Common myeloid progenitor, CD34-positive (primary cell): Measurements from ENCODE around the gene TIMM44.

Experiments
- CTCF ChIA-PET: fragments of 350-600 bp; sonication (Branson Sonifier 250); formaldehyde crosslinking; loops from one replicate; lab custom pipeline; 2021; ENCODE audit warnings: antibody characterized with exemption; lab: Charles Lee
- POLR2A ChIA-PET: fragments of 350-600 bp; sonication (Branson Sonifier 250); formaldehyde crosslinking; loops from one replicate; lab custom pipeline; 2021; ENCODE audit warnings: antibody characterized with exemption; lab: Charles Lee
- DNase-seq, 3 donors: peaks; one replicate each; pipeline versions ENCODE4 v3.0.0 to v3.0.0-alpha.2; 2013
- H3K27ac ChIP-seq, 2 experiments: 1 replicate in 1 of 2; 2 replicates in 1 of 2; pipeline ENCODE4 v1.7.0; 2013; ENCODE audit warnings: inconsistent platforms in 2 of 2, low read length in 2 of 2, mild to moderate bottlenecking in 2 of 2, low read depth in 1 of 2, moderate library complexity in 1 of 2; ENCODE audit not compliant: severe bottlenecking in 2 of 2, insufficient read depth in 1 of 2, poor library complexity in 1 of 2
- H3K27me3 ChIP-seq, 5 experiments: replicated peaks in 2 of 5; 1 replicate in 3 of 5; 2 replicates in 2 of 5; pipeline versions ENCODE4 v1.6.1 to v1.7.0; 2013; ENCODE audit warnings: low read length in 4 of 5, mild to moderate bottlenecking in 2 of 5, moderate library complexity in 2 of 5, inconsistent platforms in 1 of 5; ENCODE audit not compliant: insufficient read depth in 5 of 5, control insufficient read depth in 4 of 5
- H3K36me3 ChIP-seq, 4 experiments: 1 replicate in 2 of 4; 2 replicates in 2 of 4; pipeline versions ENCODE4 v1.6.1 to v1.7.0; 2013; ENCODE audit warnings: low read length in 3 of 4, control low read depth in 1 of 4, mild to moderate bottlenecking in 1 of 4; ENCODE audit not compliant: control insufficient read depth in 4 of 4, insufficient read depth in 4 of 4
- H3K4me1 ChIP-seq, 4 experiments: 1 replicate in 3 of 4; 2 replicates in 1 of 4; pipeline versions ENCODE4 v1.6.1 to v1.7.1; 2013; ENCODE audit warnings: low read length in 3 of 4, mild to moderate bottlenecking in 3 of 4, control low read depth in 1 of 4, inconsistent platforms in 1 of 4, moderate library complexity in 1 of 4; ENCODE audit not compliant: control insufficient read depth in 4 of 4, insufficient read depth in 4 of 4; ENCODE audit errors: control extremely low read depth in 1 of 4
- H3K4me3 ChIP-seq, 7 experiments: 1 replicate in 4 of 7; 2 replicates in 3 of 7; pipeline versions ENCODE4 v1.5.1 to v1.7.0; 2013; ENCODE audit warnings: mild to moderate bottlenecking in 7 of 7, low read length in 6 of 7, moderate library complexity in 6 of 7, inconsistent platforms in 2 of 7, low read depth in 2 of 7, control low read depth in 1 of 7; ENCODE audit not compliant: insufficient read depth in 4 of 7, control insufficient read depth in 1 of 7; ENCODE audit errors: extremely low read depth in 1 of 7
- H3K9me3 ChIP-seq, 5 experiments: 1 replicate in 4 of 5; 2 replicates in 1 of 5; pipeline versions ENCODE4 v1.6.1 to v1.7.1; 2013; ENCODE audit warnings: low read length in 4 of 5, mild to moderate bottlenecking in 2 of 5, inconsistent platforms in 1 of 5, low read depth in 1 of 5, moderate library complexity in 1 of 5; ENCODE audit not compliant: control insufficient read depth in 4 of 5, insufficient read depth in 2 of 5; ENCODE audit errors: control extremely low read depth in 1 of 5
- WGBS: methylation state at CpG from one replicate; pipeline ENCODE4 v1.1.5; 2013; ENCODE audit not compliant: insufficient coverage; 5-methylcytosine and 5-hydroxymethylcytosine counted together

TIMM44 gene

GRCh38 chr19:7923295-7924191, 19.9 kb downstream of the TIMM44 start:
- CTCF ChIA-PET, result interaction anchor here (1.2 to 3.0 kb wide), 4 partner anchors 8 to 69 kb away, joined by 5 to 14 read pairs (median 8); partner anchors contain the start of genes TGFBR3L and TIMM44
- 95% methylated on average over 23 of the region's 31 CpGs for WGBS

GRCh38 chr19:7922836-7923195, 20.6 kb downstream of the TIMM44 start:
- Histone ChIP-seq H3K4me3 (no peak overlapping the region), H3K4me1 (peaks cover 0 to 38% (median 36%) of the 10 kb centered on the region in 4 experiments), H3K27ac (no peak overlapping the region), H3K36me3 (peaks cover 0 to 16% (median 14%) of the 10 kb centered on the region in 4 experiments), H3K27me3 (peaks cover 0 to 19% (median 7%) of the 10 kb centered on the region in 5 experiments), H3K9me3 (no peaks in the 10 kb centered on the region)
- CTCF ChIA-PET, result interaction anchor here (0.9 to 3.0 kb wide), 3 partner anchors 18 to 53 kb away, joined by 3 to 14 read pairs (median 5); partner anchors contain the start of gene TIMM44
- DNase-seq, result no peak
- POLR2A ChIA-PET, result no interaction called here
- 84% methylated on average over 4 of the region's 8 CpGs for WGBS

More at GRCh38 chr19:7923295-7924191, 19.9 kb downstream of the TIMM44 start:
- H3K27me3 ChIP-seq, result peaks cover 0 to 13% (median 3%) of the 10 kb centered on the region in 5 experiments
- H3K4me3 ChIP-seq, result no peak overlapping the region
- H3K27ac ChIP-seq, result no peak overlapping the region
- DNase-seq, result no peak
- H3K9me3 ChIP-seq, result no peaks in the 10 kb centered on the region
- H3K4me1 ChIP-seq, result peaks cover 0 to 35% (median 33%) of the 10 kb centered on the region in 4 experiments
- POLR2A ChIA-PET, result no interaction called here
- H3K36me3 ChIP-seq, result peaks cover 0 to 21% (median 14%) of the 10 kb centered on the region in 4 experiments

- Histone ChIP-seq H3K4me3 (peak overlapping the region in 2 of 7 experiments; percentile 79 to 86), H3K4me1 (peaks cover 0 to 44% (median 42%) of the 10 kb centered on the region in 4 experiments), H3K9me3 (no peaks in the 10 kb centered on the region), H3K27me3 (peaks cover 0 to 25% (median 8%) of the 10 kb centered on the region in 5 experiments), H3K36me3 (peaks cover 0 to 15% (median 14%) of the 10 kb centered on the region in 4 experiments), H3K27ac (no peak overlapping the region)
- ChIA-PET POLR2A (no interaction called here), CTCF (interaction anchor here (0.9 to 3.0 kb wide), 7 partner anchors 8 to 354 kb away, joined by 3 to 14 read pairs (median 3); partner anchors contain the start of gene TIMM44)
- DNase-seq, result no peak
- WGBS, result 96% methylated on average over 23 of the region's 31 CpGs
These were observed 21.3 kb downstream of the TIMM44 start for GRCh38 chr19:7921967-7922835.

- ChIA-PET CTCF (interaction anchor here (0.9 to 4.0 kb wide), 9 partner anchors 8 to 353 kb away, joined by 3 to 16 read pairs (median 3); partner anchors contain the start of gene TIMM44), POLR2A (interaction anchor here (2.3 kb wide), 1 partner anchor 22 kb away, joined by 10 read pairs; the partner anchor contains the start of gene TIMM44)
- Histone ChIP-seq H3K27ac (peak overlapping the region in 1 of 2 experiments; percentile 71), H3K4me1 (peaks cover 0 to 50% (median 48%) of the 10 kb centered on the region in 4 experiments), H3K9me3 (no peaks in the 10 kb centered on the region), H3K36me3 (peaks cover 0 to 13% (median 10%) of the 10 kb centered on the region in 4 experiments), H3K4me3 (peak overlapping the region; percentile 5 to 86 (median 66)), H3K27me3 (peaks cover 0 to 33% (median 11%) of the 10 kb centered on the region in 5 experiments)
- no peak for DNase-seq
- WGBS, result 58% methylated on average over 12 of the region's 17 CpGs
These were observed 22.0 kb downstream of the TIMM44 start for GRCh38 chr19:7921302-7921966.

- CTCF ChIA-PET, result interaction anchor here (0.6 to 4.0 kb wide), 12 partner anchors 9 to 352 kb away, joined by 3 to 16 read pairs (median 3); partner anchors contain the start of gene TIMM44
- H3K9me3 ChIP-seq, result no peaks in the 10 kb centered on the region
- H3K27me3 ChIP-seq, result peaks cover 0 to 40% (median 14%) of the 10 kb centered on the region in 5 experiments
- POLR2A ChIA-PET, result interaction anchor here (0.5 to 2.3 kb wide), 4 partner anchors 8 to 51 kb away, joined by 3 to 10 read pairs (median 3); partner anchors contain the start of gene TIMM44
- peak; percentile 95 to 97 (median 97) for DNase-seq
- H3K36me3 ChIP-seq, result peaks cover 0 to 13% (median 10%) of the 10 kb centered on the region in 4 experiments
- WGBS, result 0% methylated on average over 27 of the region's 62 CpGs
- H3K4me1 ChIP-seq, result peaks cover 0 to 53% (median 52%) of the 10 kb centered on the region in 4 experiments
- peak overlapping the region in 1 of 2 experiments; percentile 71 for H3K27ac ChIP-seq
- H3K4me3 ChIP-seq, result peak overlapping the region; percentile 59 to 86 (median 79)
These were observed 22.8 kb downstream of the TIMM44 start for GRCh38 chr19:7920519-7921301.
